GM10266 (cell line): ENCODE results near the gene SHROOM3.

ENCODE experiments used
- DNase-seq: peaks from one replicate; pipeline ENCODE4 v3.0.0; 2012; ENCODE audit errors: extremely low spot score
- CTCF ChIP-seq: IDR thresholded peaks from 2 replicates; pipeline ENCODE4 v1.5.1; 2012; ENCODE audit warnings: mild to moderate bottlenecking, low read depth; ENCODE audit not compliant: control insufficient read depth, insufficient read depth; ENCODE audit errors: missing control alignments

SHROOM3 gene

GRCh38 chr4:76762137-76763130 lies 327.4 kb downstream of the SHROOM3 start:
- DNase-seq, result no peak
- no peak for TF ChIP-seq CTCF

DNA sequence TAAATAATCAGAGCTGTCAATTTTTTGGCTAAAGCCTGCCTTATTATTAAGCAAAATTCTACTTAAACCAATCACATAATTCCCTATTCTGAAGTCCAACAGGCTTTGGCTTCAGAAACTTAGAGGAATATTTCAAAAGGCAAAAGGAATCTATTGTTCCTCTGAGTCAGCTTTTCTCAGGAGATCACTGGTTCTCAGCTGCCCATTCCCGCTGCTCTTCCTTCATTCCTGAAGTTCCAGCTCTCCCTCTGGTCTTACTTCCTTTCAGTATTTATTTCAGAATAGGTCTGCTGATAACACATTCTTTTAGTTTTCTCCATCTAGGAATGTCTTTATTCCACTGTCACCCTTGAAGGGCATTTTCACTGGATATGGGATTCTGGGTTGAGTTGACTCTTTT lies 329.2 kb downstream of the SHROOM3 start:
- no peak for TF ChIP-seq CTCF
- DNase-seq, result no peak

- TF ChIP-seq CTCF, result no peak
- DNase-seq, result no peak
These were observed 330.6 kb downstream of the SHROOM3 start for GRCh38 chr4:76765473-76766183.

- no peak for TF ChIP-seq CTCF
- DNase-seq, result no peak
These were observed 333.0 kb downstream of the SHROOM3 start for GRCh38 chr4:76767983-76768382.

DNA sequence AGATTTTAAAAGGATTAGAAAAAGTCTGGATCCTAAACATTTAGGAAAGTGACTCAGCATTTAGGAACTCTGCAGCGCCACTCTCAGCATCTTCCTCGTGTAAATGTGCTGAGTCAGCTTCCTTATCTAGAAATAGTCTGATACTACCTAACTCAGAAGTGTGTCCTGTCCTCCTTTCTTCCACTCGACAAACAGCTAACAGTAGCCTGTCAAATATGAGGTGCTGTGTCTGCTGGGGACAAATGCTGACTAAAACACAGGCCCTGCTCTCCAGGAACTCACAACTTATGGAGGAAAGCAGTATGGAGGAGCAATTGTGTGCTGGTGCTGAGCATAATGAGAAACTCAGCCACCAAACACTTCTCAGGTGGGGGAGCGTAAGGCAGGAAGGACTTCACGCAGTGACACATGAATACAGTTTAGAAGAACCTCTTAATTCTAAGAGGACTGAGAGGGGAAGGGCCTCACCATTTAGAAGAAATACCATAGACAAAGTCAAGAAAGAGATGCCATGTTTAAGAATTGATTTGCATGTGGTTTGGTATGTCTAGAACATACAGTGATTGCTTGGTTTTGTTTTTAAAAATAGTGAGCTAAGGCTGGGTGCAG lies 337.6 kb downstream of the SHROOM3 start:
- TF ChIP-seq CTCF, result no peak
- DNase-seq, result no peak

DNA sequence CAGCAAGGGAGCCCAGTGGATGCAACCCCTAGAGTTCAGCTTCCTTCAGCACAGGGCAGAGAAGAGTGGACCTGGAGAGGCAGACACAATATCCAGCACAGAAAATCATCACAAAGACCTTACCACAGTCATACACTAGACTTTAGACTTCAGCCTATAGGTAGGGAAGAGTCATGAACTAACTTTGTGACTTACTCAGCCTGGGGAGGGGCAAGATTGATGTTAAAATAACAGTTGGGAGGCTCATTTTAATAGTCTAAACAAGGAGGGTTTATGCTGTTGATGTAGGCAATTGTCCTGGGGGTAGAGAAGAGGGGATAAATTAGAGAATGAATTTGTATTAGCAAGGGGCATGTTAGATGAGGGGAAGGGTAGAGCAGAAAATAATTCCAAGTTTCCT lies 338.7 kb downstream of the SHROOM3 start:
- TF ChIP-seq CTCF, result no peak

More for the DNA sequence above, 338.7 kb downstream of the SHROOM3 start:
- no peak for DNase-seq
